EH (cell line): ENCODE data around the gene CFAP57.
"Not testable (repeated sequence)": the region's sequence is repeated elsewhere in the genome, so short reads cannot be mapped to it uniquely, and the experiment has no call there.

Experiments
- DNase-seq: peaks from one replicate; pipeline ENCODE4 v3.0.0-alpha.2; 2015; ENCODE audit warnings: low read depth

The CFAP57 gene

GRCh38 chr1:43174873-43175272 is 2.7 kb downstream of the CFAP57 start:
- no peak for DNase-seq

DNA sequence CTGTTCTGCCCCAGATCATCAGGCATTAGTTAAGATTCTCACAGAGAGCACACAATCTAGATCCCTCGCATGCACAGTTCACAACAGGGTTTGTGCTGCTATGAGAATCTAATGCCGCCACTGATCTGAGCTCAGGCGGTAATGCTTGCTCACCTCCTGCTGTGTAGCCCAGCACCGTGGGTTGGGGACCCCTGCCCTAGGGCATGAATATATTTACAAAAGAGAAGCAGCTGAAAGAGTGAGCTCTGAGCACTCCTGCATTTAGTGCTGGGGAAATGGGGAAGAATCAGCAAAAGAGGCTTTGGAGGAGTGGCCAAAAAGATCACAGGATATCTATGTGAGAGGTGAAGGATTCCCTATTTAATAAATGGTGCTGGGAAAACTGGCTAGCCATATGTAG is 5.6 kb downstream of the CFAP57 start:
- no peak for DNase-seq

- no peak for DNase-seq
These were observed 12.3 kb downstream of the CFAP57 start for GRCh38 chr1:43184388-43184787.

- no peak for DNase-seq
These were observed 12.9 kb downstream of the CFAP57 start for GRCh38 chr1:43184995-43185394.

DNA sequence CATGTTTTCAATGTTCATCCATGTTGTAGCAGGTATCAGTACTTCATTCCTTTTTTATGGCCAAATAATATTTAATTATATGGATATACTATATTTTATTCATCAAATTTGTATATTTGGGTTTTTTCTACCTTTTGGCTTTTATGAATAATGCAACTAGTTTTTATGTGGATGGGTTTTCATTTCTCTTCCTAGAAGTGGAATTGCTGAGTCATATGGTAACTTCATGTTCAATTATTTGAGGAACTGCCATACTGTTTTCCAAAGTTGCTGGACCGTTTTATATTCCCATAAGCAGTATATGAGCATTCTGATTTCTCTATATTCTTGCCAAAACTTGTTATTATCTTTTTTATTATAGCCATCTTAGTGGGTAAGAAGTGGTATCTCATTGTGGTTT is 16.0 kb downstream of the CFAP57 start:
- no peak for DNase-seq

DNA sequence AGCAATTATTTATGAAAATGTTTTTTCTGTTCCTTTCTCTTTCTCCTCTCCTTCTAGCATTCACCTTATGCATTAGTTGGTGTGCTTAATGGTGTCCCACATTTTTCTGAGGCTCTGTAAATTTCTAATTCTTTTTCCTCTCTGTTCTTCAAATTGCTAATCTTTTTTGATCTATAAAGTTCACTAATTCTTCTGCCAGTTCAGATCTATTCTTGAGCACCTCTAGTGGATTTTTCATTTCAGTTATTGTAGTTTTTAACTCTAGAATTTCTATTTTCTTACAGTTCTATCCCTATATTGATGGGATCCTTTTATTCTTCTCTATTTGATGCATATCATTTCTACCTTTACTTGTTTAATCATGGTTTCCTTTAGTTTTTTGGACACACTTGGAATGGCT is 22.4 kb downstream of the CFAP57 start:
- no peak for DNase-seq

- DNase-seq, result no peak
These were observed 25.4 kb downstream of the CFAP57 start for GRCh38 chr1:43197343-43198127.

DNA sequence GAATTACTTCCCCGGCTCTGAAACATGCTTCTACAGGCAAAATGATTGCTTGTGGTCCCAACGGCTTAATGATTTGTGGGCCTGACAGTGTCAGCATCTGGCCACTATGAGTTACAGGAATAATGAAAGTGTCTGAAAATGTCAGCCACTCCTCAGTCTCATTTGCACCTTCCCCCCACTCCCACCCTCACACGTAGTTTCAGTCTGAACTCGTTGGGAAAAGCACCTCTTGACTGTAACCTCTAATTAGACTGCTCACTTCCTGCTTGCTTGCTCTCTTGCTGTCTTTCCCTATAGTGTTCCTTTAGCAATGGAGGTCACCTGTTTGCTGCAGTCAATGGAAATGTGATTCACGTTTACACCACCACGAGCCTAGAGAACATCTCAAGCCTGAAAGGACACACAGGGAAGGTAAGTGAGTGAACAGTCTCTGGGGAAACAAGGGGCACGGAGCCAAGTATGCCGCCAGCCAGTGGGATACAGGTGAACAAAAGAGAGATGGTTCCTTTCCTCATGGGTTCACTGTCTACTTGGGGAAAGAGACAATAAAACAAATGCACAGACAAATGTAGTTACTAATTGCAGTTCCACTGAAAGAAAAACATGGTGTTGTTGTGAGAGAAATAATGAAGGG is 27.1 kb downstream of the CFAP57 start:
- no peak for DNase-seq

- no peak for DNase-seq
These were observed 31.7 kb downstream of the CFAP57 start for GRCh38 chr1:43203859-43204258.

- no peak for DNase-seq
These were observed 32.3 kb downstream of the CFAP57 start for GRCh38 chr1:43204394-43204793.

DNA sequence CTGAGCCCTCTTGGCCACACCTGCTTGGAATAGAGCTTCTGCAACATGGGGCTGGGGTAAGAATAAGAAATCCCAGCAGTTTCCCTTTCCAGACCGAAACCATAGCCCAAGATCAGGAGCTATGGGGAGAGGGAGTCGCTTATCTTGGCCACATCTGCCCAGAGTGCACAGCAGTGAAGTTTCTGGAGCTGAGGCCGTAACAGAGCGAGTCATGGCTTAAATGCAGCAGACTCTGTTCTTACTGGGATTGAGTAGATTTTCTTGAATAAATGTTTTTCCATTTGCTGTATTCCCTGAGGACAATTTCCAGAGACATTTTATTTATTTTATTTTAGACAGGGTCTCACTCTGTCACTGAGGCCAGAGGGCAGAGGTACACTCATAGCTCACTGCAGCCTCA is 33.5 kb downstream of the CFAP57 start:
- peak; percentile 70 for DNase-seq

DNA sequence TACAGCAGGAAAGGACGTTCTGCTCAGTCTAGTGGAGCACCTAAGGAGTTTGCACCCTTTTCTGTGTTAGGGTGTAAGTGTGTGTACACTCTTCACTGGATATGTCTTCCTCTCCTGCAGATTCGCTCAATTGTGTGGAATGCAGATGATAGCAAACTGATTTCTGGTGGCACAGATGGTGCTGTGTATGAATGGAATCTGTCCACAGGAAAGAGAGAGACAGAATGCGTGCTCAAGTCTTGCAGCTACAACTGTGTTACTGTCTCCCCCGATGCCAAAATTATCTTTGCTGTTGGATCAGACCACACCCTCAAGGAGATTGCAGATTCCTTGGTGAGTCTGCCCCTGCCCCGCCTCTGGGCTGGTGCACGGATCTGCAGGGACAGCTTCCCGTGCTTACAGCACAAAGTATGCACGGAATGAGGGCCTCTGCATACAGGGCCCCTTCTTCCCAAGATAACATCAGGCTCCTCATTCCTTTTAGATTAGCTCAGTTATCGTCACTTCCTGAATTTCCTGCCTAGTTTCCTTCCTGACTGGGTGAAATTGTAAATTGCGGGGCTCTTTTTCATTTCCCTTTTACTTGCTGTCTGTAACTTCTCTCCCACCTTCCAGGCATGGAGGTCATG is 34.6 kb downstream of the CFAP57 start:
- DNase-seq, result peak; percentile 100

GRCh38 chr1:43207229-43207853 is 35.2 kb downstream of the CFAP57 start:
- DNase-seq, result peak; percentile 80

DNA sequence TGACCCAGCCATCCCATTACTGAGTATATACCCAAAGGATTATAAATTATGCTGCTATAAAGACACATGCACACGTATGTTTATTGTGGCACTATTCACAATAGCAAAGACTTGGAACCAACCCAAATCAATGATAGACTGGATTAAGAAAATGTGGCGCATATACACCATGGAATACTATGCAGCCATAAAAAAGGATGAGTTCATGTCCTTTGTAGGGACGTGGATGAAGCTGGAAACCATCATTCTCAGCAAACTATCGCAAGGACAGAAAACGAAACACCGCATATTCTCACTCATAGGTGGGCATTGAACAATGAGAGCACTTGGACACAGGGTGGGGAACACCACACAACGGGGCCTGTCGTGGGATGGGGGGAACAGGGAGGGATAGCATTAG is 36.1 kb downstream of the CFAP57 start:
- not testable (repeated sequence) for DNase-seq

GRCh38 chr1:43214501-43215444 is 42.6 kb downstream of the CFAP57 start:
- peak; percentile 48 for DNase-seq

DNA sequence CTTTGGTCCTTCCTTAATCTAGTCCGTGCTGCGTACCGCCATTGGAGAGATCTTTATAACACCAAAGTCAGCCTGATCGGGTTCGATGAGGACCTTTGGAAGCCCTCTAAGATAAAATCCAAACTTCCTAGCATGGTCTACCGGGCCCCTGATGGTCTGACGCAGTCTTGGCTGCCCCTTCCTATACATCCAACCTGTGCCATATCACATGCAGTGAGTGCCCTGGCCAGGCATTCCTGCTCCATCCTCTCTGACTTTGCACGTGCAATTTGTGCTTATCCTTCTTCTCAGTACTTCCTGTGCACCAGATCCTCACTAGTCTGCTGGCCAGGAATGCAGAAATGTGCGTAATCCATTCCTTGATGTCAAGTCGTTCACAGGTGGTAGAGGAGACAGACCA is 45.6 kb downstream of the CFAP57 start:
- DNase-seq, result no peak

DNA sequence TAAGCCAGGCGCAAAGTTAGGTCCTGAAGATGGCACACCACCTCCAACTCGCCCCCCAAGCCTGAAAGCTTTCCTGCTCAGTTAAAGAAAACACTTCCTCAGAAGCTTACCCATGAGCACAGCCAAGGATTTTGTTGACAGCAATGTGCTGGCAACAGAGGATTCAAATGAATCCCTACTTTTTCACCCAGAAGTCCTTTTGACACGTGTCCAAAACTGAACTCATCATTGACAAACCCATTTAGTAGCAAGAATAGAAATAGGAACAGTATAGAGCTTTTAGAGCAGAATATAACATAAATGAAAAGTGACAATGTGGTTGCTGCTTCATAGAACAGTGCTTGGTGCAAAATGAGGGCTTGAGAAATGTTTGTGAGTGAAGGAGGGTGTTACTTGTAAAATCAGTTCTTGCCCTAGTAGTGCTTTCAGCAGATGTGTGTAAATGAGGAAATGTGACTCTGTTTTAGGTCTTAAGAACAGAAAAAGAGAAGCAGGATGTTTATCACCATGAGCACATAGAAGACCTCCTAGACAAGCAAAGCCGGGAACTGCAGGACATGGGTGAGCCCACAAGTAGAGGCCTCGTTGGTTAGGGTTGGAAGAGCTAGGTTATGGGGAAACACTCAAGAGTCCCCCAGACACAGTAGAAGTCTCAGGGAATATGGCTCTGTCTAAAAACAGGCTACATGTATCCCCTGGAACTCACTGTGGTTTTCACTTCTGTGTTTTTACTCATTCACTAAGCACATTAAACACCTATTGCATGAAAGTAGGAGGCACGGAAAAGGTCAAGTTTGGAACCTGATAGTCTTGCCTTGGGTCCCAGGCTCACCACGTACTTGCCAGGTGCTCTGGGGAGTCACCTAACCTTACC is 49.0 kb downstream of the CFAP57 start:
- DNase-seq, result no peak

DNA sequence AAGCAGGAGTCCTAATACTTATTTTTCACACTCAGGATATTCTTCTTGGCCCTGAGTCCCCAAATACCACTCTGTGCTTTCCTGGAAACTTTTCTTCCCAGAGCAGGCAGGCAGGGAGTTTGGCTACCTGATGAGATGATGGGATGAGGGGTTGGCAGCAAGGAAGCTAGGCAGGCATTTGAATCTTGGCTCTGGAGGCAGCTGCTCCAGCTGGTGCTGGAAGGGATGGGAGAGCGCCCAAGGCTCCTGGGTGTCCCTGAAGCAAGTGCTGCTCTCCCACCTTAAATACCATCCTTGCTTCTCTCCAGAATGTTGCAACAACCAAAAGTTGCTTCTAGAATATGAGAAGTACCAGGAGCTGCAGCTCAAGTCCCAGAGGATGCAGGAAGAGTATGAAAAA is 49.7 kb downstream of the CFAP57 start:
- no peak for DNase-seq

- no peak for DNase-seq
These were observed 50.7 kb downstream of the CFAP57 start for GRCh38 chr1:43222879-43223278.

- DNase-seq, result peak; percentile 27
These were observed 53.0 kb downstream of the CFAP57 start for GRCh38 chr1:43225168-43225567.
